ENCODE measurements around the gene ADAMTS20.

DNA sequence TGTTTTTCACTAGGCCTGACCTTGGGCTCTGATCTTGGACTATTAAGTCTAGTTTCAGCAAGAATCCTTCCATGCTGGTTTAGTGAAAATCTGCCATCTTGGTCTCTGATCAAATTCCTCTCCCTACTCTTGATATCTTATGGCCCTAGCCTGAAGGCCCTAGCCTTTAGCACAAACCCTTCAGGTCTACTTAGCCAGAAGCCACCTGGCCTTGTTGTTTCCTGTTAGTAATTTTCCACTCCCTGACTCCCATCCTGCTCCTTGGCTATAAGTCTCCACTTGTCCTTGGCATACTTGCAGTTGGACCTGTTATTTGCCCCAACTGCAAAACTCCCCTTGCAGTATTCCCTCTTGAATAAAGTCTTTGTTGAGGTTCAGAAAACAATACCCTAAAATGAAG, 241.4 kb downstream of the ADAMTS20 start:
- TF ChIP-seq, protein P1, sequence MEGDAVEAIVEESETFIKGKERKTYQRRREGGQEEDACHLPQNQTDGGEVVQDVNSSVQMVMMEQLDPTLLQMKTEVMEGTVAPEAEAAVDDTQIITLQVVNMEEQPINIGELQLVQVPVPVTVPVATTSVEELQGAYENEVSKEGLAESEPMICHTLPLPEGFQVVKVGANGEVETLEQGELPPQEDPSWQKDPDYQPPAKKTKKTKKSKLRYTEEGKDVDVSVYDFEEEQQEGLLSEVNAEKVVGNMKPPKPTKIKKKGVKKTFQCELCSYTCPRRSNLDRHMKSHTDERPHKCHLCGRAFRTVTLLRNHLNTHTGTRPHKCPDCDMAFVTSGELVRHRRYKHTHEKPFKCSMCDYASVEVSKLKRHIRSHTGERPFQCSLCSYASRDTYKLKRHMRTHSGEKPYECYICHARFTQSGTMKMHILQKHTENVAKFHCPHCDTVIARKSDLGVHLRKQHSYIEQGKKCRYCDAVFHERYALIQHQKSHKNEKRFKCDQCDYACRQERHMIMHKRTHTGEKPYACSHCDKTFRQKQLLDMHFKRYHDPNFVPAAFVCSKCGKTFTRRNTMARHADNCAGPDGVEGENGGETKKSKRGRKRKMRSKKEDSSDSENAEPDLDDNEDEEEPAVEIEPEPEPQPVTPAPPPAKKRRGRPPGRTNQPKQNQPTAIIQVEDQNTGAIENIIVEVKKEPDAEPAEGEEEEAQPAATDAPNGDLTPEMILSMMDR (conservative IDR thresholded peaks at IDR 0.05 in 1 of 2, IDR thresholded peaks at IDR 0.05 in 1 of 2; ENCODE audit: low read depth in 1 of 2, low read length in 2 of 2), result no peak
- TF ChIP-seq EZH2 (IDR thresholded peaks at IDR 0.05; ENCODE audit: low read length, missing control alignments), result no peak

All from fibroblast of lung (primary cell).